ENCODE results near the gene CTDSP2.
"Not testable (repeated sequence)": the region's sequence is repeated elsewhere in the genome, so short reads cannot be mapped to it uniquely, and the experiment has no call there.

The CTDSP2 gene

GRCh38 chr12:57833672-57834071 lies 12.9 kb downstream of the CTDSP2 start:
- no peak for DNase-seq

GRCh38 chr12:57832966-57833365 lies 13.6 kb downstream of the CTDSP2 start:
- DNase-seq: no peak

DNA sequence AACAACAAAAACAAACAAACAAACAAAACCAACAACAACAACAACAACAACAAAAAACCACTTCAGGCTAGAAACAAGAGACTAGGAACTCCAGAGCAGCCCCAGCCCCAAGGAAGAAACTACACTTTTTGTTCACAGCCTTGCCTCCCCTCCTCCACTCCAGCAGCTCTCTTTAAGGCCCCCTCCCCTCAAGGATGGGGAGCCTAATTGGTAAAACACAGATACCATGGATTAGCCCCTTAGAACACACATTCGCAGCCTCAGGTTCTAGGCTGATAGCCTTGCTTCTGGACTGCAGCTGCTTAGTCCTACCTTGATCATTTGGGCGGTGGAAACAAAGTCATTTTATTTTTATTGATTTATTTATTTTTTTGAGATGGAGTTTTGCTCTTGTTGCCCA lies 16.1 kb downstream of the CTDSP2 start:
- no peak for DNase-seq

DNA sequence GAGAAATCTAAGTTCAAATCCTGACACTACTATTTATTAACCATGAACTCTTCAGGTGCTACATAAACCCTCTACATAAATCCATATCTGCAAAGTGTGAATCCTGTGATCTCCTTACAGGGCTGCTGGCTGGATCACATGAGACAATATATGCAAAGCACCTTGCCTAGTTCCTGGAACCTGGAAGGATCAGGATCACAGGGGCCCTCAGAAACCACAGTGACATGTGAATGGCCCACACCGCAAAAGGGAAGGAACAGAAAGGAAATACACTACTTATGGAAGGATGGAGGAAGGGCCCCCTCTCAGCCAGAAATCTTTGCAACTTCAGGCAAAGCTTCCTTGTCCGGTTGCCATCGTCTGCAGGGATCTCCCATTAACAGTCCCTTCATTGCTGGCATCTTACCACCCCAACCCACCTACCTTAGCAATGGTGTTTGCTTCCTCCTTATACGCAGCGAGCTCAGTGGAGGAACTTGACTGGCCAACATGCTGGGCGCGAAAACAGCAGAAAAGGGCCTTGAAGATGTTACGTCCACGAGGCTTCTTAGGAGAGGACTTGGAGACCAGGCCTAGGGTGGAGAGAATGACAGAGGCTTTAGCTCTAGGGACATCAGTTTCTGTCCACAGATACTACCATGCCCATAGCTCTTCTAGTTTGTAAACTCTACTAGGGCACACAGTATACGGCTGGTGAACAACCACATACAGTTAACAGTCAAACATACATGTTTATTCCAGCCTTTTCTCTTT lies 17.3 kb downstream of the CTDSP2 start:
- DNase-seq: no peak

DNA sequence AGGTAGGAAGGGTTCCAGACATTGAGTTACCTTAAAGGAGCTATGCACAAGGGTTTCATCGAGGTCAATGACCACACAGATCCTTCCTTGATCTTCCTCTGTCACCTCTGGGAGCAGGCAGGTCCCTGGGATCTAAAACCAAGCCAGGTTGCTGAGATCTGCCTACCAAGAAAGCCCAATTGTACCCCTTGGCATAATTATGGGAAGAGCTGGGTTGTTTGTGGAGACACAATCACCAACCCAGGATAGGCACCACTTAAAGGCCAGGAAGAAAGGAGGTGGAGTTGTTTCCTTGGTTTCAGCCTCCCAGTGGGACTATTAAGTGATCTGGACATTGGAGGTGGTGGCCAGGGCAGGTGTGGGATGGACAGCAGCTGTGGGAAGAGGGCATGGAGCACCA lies 19.6 kb downstream of the CTDSP2 start:
- DNase-seq: no peak

DNA sequence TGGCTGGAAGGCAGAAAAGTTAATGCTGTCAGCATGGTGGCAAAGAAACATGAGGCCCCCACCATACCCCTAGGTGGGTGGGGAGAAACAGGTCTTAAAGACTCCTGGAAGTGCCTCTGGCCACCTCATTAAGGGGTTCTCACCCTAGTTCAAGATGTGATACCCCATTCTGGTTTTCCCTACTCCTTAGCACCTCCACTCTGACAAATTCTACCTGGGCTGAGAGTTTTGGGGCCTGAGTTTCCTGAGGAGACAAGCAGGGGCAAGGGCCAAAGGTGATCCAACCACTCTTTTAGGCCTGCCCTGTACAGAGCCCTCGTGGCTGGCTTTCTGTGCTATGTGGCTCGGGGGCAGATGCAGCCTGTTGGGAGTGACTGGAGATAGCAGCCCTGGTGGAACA lies 20.1 kb downstream of the CTDSP2 start:
- no peak for DNase-seq

GRCh38 chr12:57825451-57825850 lies 21.1 kb downstream of the CTDSP2 start:
- DNase-seq: no peak

GRCh38 chr12:57823908-57824640 lies 22.5 kb downstream of the CTDSP2 start:
- no peak for DNase-seq

DNA sequence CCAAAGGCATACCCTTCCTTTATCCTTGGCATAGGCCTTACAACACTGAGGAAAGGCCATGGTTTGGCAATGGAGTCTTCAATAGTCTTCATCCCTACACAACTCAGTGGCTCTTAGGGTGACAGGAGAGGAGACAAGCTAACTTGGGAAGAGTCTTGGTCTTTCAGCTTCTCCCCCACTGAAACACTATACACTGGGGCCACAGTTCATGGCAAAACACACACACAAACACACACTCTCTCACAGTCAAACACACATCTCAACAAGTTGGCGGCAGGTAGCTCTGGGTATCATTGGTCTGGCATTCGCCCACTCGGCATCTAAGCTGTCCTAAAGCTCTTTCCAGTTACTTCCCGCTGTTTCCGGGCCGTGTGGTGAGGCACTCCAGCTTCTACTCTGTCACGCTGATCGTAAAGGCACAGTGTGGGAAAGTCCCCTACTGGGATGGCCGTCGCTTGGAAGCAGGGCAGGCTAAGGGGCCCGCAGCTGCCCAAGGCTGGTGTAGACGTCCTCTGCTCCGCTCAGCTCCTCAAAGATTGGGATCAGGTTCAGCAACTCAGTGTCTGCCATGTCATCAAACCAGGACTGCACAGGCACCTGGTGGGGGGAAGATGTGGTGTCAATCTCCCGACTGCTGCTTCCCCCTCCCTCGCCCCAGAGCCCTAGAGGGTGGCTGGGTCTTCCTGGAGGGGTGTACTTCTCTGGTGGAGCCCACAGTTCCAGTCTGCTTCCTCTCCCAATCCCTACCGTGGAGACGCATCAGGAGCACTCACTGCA lies 23.2 kb downstream of the CTDSP2 start:
- DNase-seq: no peak

DNA sequence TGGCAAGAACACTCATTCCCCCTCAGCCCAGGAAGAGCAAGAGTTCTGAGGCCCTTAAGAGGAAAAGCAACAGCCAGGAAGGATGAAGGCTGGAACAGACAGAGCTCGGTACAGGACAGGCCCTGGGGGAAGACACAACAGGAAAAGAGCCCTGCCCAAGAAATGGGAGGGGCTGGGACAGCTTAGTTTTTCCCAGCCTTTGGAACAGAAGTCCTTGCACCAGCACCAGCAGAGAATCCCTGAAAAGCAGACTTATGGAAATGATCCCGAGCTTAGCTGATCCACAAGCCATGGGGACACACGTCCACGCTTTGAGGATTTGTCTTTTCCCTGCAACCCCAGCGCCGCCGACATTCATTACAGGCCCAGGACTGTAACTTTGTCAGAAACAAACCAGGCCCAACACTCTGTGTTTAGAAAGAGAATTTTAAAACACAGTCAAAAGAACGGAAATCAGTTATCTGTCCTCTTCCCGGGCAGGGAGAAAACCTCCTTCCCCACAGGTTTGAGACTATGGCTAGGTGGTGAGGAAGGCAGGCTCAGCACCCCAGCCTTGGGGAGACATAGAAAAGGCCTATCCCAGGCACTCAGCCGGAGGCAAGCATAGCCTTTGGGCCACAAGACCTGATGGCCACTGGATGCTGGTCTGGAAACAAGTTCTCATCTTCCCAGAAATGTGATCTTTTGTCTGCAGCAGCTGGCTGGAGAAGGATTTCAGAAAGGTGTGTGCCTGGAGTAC lies 24.0 kb downstream of the CTDSP2 start:
- no peak for DNase-seq

DNA sequence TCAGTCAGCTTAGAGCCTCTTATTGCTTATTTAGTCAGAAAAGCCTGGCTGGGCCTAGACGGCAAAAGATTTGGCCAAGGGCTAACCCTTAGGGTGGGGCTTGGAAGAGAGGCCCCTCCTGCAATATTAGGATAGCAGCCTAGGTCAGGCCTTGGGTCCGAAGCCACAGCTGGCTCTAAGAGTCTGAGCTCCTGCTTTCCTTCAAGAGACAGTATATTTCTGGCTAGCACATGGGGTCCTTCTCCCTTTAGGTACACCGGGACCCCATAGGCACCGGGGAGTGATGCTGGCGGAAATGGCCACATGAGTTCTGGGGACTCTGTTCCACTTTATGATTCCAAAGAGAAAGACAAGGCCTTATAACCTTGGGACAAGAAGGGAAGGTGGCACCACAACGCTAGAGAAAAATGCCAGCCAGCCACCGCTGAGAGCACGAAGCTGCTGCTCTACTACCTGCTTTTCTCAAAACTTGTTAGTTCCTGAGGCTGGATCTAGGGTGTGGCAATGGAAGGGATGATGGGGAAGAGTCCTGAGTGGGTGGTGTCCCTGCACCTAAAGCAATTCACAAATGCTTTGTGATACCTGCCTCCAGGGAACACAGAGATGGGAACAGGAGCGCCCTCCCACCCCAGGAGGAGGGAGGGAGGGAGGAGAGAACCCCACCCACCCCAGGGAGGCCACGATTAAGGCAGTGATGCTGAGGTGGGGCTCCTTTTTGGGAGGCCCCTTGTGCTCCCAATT lies 24.9 kb downstream of the CTDSP2 start:
- no peak for DNase-seq

GRCh38 chr12:57821015-57821414 lies 25.5 kb downstream of the CTDSP2 start:
- not testable (repeated sequence) for DNase-seq

DNA sequence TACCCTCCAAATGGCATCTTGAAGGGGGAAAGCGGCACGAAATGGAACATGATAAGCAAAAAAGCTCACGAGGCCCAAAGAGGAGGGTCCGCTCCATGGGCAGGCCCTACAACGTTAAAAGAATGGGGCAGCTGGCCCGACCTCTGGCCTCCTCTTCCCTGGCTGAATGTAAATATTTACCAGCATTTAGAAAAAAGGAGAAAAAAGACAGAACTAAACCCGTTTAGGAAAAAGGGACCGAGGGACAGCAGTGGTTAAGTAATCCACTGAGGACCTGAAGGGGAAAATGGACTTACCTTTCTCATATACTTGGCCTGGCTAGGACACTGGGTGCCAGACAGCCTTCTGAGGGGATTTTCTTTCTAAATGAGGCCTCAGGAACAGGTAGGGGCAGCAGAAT lies 26.4 kb downstream of the CTDSP2 start:
- DNase-seq: not testable (repeated sequence)

- not testable (repeated sequence) for DNase-seq
Observed at GRCh38 chr12:57817990-57818331, 28.6 kb downstream of the CTDSP2 start.

DNA sequence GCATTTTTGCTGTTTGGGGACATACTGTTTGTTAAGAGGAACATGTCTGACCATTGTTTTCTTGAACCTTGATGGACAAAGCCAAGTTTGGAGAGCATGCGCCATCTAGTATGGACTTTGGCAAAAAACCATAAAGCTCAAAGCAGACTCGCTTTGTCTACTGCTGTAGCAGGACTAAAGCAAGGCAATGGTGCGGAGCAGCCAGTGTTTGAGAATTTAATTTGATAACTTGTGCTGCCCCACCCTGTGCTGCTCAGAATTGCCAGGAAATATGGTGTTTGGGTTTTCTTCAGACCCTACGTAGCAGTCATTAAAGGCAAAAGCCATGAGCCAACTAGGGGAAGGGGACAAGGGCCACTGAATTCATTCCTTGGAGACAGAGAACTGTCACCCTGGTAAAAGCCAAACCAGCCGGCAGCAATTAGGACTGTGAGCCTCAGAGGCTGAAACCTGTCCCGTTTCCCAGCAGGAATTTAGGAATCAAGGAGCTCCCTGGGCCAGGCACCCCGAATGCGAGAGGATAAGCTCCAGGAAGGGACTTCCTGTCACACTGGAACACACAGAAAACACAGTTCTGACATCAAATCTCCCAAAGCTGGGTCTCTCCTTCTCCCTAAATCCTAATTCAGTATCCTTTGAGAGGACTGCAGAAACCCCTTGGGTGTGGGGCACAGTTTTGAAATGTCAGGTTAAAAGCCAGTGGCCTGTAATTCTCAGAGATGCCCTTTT lies 29.1 kb downstream of the CTDSP2 start:
- DNase-seq: no peak

GRCh38 chr12:57816855-57817151 lies 29.7 kb downstream of the CTDSP2 start:
- no peak for DNase-seq

- no peak for DNase-seq
Observed at GRCh38 chr12:57816001-57816854, 30.3 kb downstream of the CTDSP2 start.

GRCh38 chr12:57815177-57816000 lies 31.1 kb downstream of the CTDSP2 start:
- no peak for DNase-seq

DNA sequence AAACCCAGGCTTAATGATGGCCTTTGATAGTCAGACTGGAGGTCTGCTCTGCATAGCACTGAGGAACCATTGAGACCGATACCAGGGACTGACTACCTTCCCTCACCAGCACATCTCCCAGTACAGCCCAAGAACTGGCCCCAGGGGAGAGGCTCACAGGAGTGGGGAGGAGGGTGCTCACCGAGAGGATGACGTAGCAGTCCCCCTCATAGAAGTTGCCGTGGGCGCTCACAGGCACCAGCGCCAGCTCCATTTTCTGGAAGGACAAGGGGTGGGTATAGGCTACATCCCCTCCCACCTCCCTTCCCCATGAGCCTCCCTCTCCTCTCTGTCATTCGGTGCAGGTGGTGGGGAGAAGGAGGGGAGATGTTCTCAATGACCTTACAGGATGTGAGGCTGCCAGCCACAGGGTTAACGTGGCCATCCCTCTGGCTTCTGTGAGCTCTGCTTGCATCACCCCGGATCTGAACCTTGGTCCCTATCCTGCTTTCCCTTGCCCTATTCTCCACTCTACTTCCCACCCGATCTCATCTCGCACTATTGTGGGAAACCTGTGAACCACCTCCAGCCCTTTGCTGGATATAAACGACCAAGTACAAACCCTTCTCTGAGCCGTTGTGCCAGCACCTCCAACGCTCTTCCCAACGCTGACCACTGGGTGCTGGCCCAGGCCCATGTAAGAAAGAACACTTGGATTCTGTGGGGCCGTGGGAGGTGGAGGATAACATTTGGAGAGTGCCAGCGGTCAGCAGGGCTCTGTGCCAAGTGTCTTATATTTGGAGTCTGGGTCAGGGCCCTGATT lies 32.4 kb downstream of the CTDSP2 start:
- no peak for DNase-seq

Data from KG1 (cell line).